Measurements from ENCODE around the gene ZNF30.
A peak's percentile ranks its signal among the peaks of the same experiment; 100 is the strongest.

Gene ZNF30

DNA sequence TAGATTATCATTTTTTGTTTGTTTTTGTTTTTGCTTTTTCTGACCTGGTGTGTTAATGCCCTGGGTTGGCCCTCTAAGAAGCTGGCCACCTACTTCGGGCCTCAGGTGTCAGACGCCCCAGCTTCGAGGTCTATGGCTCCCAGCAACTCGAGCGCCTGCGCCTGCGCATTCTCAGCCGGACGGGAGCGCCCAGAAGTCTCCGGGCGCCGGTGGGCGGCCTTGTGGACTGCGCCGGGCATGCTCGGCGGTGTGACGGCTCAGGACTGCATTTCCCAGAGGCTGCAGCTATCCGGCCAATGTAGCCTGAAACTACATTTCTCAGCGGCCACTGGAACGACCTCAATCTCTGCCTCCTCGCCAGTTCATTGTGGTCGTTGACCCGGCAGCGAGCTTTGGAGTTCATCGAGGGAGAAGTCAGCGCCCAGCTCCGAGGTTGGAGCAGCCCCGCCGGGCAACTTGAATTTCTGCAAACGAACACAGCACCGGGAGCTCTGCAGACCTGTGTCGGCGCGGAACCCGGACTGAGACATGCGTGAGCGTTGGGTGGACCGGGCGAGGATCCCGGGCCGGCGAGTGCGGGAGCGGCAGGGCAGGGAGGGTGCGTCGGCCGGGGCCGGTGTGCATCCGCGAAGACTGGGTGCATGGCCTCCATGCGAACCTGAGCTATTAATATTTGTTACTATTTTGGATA lies at the start of gene ZNF30 (continued):
- TF ChIP-seq ZBTB11 (tag by site-specific recombination; conservative IDR thresholded peaks at IDR 0.05; ENCODE audit: low read depth) = peak; percentile 81
- TF ChIP-seq SP2 (tag by site-specific recombination; IDR thresholded peaks at IDR 0.05) = peak; percentile 23; the same call in 1 of the 2 replicates
- TF ChIP-seq ZNF510 (tag by site-specific recombination; IDR thresholded peaks at IDR 0.05; ENCODE audit: insufficient replicate concordance) = no peak
- no peak for TF ChIP-seq ZNF548 (tag by site-specific recombination; IDR thresholded peaks at IDR 0.05)
- TF ChIP-seq ZNF132 (tag by site-specific recombination; IDR thresholded peaks at IDR 0.05; ENCODE audit: borderline replicate concordance) = no peak
- no peak for TF ChIP-seq ZNF560 (tag by site-specific recombination; IDR thresholded peaks at IDR 0.05; ENCODE audit: borderline replicate concordance)
- TF ChIP-seq, protein P1, sequence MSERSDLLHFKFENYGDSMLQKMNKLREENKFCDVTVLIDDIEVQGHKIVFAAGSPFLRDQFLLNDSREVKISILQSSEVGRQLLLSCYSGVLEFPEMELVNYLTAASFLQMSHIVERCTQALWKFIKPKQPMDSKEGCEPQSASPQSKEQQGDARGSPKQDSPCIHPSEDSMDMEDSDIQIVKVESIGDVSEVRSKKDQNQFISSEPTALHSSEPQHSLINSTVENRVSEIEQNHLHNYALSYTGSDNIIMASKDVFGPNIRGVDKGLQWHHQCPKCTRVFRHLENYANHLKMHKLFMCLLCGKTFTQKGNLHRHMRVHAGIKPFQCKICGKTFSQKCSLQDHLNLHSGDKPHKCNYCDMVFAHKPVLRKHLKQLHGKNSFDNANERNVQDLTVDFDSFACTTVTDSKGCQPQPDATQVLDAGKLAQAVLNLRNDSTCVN (tag by site-specific recombination; optimal IDR thresholded peaks at IDR 0.05) = peak; percentile 95
- no peak for TF ChIP-seq ZNF837 (tag by site-specific recombination; IDR thresholded peaks at IDR 0.05)
- TF ChIP-seq, protein P2, sequence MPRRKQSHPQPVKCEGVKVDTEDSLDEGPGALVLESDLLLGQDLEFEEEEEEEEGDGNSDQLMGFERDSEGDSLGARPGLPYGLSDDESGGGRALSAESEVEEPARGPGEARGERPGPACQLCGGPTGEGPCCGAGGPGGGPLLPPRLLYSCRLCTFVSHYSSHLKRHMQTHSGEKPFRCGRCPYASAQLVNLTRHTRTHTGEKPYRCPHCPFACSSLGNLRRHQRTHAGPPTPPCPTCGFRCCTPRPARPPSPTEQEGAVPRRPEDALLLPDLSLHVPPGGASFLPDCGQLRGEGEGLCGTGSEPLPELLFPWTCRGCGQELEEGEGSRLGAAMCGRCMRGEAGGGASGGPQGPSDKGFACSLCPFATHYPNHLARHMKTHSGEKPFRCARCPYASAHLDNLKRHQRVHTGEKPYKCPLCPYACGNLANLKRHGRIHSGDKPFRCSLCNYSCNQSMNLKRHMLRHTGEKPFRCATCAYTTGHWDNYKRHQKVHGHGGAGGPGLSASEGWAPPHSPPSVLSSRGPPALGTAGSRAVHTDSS (tag by site-specific recombination; IDR thresholded peaks at IDR 0.05) = no peak
- no peak for TF ChIP-seq ZNF175 (tag by site-specific recombination; IDR thresholded peaks at IDR 0.05)
- TF ChIP-seq MEIS1 (CRISPR knock-in tag; IDR thresholded peaks at IDR 0.05; ENCODE audit: borderline replicate concordance) = no peak
- TF ChIP-seq ZNF274 (IDR thresholded peaks at IDR 0.05; ENCODE audit: low read length) = no peak
- TF ChIP-seq ZNF274 (tag by site-specific recombination; IDR thresholded peaks at IDR 0.05; ENCODE audit: borderline replicate concordance) = no peak
- TF ChIP-seq, protein P3, sequence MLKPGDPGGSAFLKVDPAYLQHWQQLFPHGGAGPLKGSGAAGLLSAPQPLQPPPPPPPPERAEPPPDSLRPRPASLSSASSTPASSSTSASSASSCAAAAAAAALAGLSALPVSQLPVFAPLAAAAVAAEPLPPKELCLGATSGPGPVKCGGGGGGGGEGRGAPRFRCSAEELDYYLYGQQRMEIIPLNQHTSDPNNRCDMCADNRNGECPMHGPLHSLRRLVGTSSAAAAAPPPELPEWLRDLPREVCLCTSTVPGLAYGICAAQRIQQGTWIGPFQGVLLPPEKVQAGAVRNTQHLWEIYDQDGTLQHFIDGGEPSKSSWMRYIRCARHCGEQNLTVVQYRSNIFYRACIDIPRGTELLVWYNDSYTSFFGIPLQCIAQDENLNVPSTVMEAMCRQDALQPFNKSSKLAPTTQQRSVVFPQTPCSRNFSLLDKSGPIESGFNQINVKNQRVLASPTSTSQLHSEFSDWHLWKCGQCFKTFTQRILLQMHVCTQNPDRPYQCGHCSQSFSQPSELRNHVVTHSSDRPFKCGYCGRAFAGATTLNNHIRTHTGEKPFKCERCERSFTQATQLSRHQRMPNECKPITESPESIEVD (tag by site-specific recombination; IDR thresholded peaks at IDR 0.05) = no peak
- no peak for TF ChIP-seq ZNF202 (tag by site-specific recombination; IDR thresholded peaks at IDR 0.05; ENCODE audit: borderline replicate concordance)
- no peak for TF ChIP-seq ZNF19 (tag by site-specific recombination; IDR thresholded peaks at IDR 0.05; ENCODE audit: low read depth)
- TF ChIP-seq, protein P4, sequence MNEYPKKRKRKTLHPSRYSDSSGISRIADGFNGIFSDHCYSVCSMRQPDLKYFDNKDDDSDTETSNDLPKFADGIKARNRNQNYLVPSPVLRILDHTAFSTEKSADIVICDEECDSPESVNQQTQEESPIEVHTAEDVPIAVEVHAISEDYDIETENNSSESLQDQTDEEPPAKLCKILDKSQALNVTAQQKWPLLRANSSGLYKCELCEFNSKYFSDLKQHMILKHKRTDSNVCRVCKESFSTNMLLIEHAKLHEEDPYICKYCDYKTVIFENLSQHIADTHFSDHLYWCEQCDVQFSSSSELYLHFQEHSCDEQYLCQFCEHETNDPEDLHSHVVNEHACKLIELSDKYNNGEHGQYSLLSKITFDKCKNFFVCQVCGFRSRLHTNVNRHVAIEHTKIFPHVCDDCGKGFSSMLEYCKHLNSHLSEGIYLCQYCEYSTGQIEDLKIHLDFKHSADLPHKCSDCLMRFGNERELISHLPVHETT (tag by site-specific recombination; IDR thresholded peaks at IDR 0.05) = no peak; the same call in 1 of the 2 replicates
- no peak for TF ChIP-seq PRDM2 (tag by site-specific recombination; IDR thresholded peaks at IDR 0.05; ENCODE audit: borderline replicate concordance)
- TF ChIP-seq ZNF214 (tag by site-specific recombination; IDR thresholded peaks at IDR 0.05; ENCODE audit: borderline replicate concordance) = no peak
- peak; percentile 55 for TF ChIP-seq YY1 (tag by site-specific recombination; IDR thresholded peaks at IDR 0.05)
- no peak for TF ChIP-seq GLIS2 (tag by site-specific recombination; IDR thresholded peaks at IDR 0.05)
- TF ChIP-seq ZNF670 (tag by site-specific recombination; IDR thresholded peaks at IDR 0.05; ENCODE audit: low read depth) = no peak
- TF ChIP-seq GLI2 (tag by site-specific recombination; IDR thresholded peaks at IDR 0.05; ENCODE audit: borderline replicate concordance, low read depth) = no peak
- TF ChIP-seq ZNF423 (tag by site-specific recombination; IDR thresholded peaks at IDR 0.05) = no peak; the same call in 1 of the 2 replicates
